ENCODE results near the gene RHEB.

DNA sequence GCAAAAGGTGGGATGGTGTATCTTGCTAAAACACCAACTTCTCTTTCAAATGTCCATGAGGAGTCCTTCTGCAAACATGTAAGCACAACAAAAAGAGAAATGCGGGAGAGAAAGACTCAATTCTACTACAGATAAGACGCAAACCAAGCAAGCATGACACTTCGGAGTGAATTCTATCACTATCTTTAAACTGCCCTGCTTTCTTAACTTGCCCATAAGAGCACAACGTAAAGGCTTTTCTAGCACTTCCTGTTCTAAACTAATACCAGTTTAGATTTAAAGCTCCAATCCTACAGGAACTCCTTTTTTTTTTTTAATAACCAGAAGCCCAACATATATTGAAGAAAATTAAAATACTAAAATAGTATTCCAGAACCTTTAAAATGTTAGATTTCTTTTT lies 8.4 kb downstream of the RHEB start:
- TF ChIP-seq, protein P1, sequence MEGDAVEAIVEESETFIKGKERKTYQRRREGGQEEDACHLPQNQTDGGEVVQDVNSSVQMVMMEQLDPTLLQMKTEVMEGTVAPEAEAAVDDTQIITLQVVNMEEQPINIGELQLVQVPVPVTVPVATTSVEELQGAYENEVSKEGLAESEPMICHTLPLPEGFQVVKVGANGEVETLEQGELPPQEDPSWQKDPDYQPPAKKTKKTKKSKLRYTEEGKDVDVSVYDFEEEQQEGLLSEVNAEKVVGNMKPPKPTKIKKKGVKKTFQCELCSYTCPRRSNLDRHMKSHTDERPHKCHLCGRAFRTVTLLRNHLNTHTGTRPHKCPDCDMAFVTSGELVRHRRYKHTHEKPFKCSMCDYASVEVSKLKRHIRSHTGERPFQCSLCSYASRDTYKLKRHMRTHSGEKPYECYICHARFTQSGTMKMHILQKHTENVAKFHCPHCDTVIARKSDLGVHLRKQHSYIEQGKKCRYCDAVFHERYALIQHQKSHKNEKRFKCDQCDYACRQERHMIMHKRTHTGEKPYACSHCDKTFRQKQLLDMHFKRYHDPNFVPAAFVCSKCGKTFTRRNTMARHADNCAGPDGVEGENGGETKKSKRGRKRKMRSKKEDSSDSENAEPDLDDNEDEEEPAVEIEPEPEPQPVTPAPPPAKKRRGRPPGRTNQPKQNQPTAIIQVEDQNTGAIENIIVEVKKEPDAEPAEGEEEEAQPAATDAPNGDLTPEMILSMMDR (IDR thresholded peaks at IDR 0.05; ENCODE audit: poor library complexity, severe bottlenecking): no peak
- no peak for TF ChIP-seq EP300 (conservative IDR thresholded peaks at IDR 0.05; ENCODE audit: poor library complexity, severe bottlenecking)

Measured in neural cell (in vitro differentiated cells).